ENCODE measurements around the gene TPPP3. TPM values are rescaled to one million over a fixed set of nuclear protein-coding genes. Genes with fewer than 3 reads are reported as not detected.

Gene TPPP3
- polyA plus RNA-seq, 3 donors: 63.1 to 123 (median 78.6) TPM

GRCh38 chr16:67400901-67401300 is 7.6 kb upstream of the TPPP3 start:
- H4K20me1 ChIP-seq (ENCODE audit: insufficient read depth, low read length): peaks cover 1% of the 10 kb centered on the region
- no peak for DNase-seq
- H3K27ac ChIP-seq (ENCODE audit: low read depth in 1 of 2, low read length in 2 of 2): no peak overlapping the region
- no peak overlapping the region for H3K9ac ChIP-seq (ENCODE audit: insufficient read depth, low read length, poor library complexity, severe bottlenecking)
- H3K79me2 ChIP-seq (ENCODE audit: insufficient read depth, low read length): no peaks in the 10 kb centered on the region
- intact Hi-C loops (cut with micrococcal nuclease): loop anchor here in 1 of 2 donors (10.0 kb wide), 1 partner anchor 46 kb away; no protein-coding TSS in a partner anchor
- no peak overlapping the region for H2AFZ ChIP-seq (ENCODE audit: insufficient read depth, low read depth, low read length, poor library complexity, severe bottlenecking)
- H3K36me3 ChIP-seq (replicated peaks in 1 of 2; ENCODE audit: control insufficient read depth in 1 of 2, insufficient read depth in 2 of 2, low read length in 2 of 2): no peaks in the 10 kb centered on the region
- 97% methylated on average over 13 of the region's 14 CpGs for WGBS (ENCODE audit: insufficient coverage)
- no peak overlapping the region for H3K4me2 ChIP-seq (replicated peaks; ENCODE audit: extremely low read depth, low read length, poor library complexity, severe bottlenecking)
- no peaks in the 10 kb centered on the region for H3K36me3 Mint-ChIP-seq
- no peak overlapping the region for H3K4me3 ChIP-seq (replicated peaks in 1 of 3; ENCODE audit: low read depth in 2 of 3, low read length in 3 of 3)
- no peak for TF ChIP-seq CTCF (IDR thresholded peaks at IDR 0.05)
- H3K4me1 ChIP-seq (ENCODE audit: control insufficient read depth in 1 of 2, insufficient read depth in 2 of 2, low read length in 2 of 2): peaks cover 13 to 17% of the 10 kb centered on the region in 2 donors
- no peak overlapping the region for H3K27ac Mint-ChIP-seq
- no peaks in the 10 kb centered on the region for H3K9me3 ChIP-seq (replicated peaks in 1 of 2; ENCODE audit: control insufficient read depth in 1 of 2, insufficient read depth in 1 of 2, low read length in 2 of 2)
- no peaks in the 10 kb centered on the region for H3K27me3 ChIP-seq (ENCODE audit: control insufficient read depth in 2 of 2, insufficient read depth in 2 of 2, low read length in 2 of 2)
- peaks cover 2 to 17% (median 5%) of the 10 kb centered on the region in 3 donors for H3K27me3 Mint-ChIP-seq (ENCODE audit: low read depth in 3 of 3)
- no peak overlapping the region for H3K4me3 Mint-ChIP-seq
- peaks cover 0 to 2% (median 0%) of the 10 kb centered on the region in 7 donors for H3K9me3 Mint-ChIP-seq
- H3K4me1 Mint-ChIP-seq: peaks cover 6% of the 10 kb centered on the region

- 84% methylated on average over 16 of the region's 19 CpGs for WGBS (ENCODE audit: insufficient coverage)
- H3K9me3 ChIP-seq (replicated peaks in 1 of 2; ENCODE audit: control insufficient read depth in 1 of 2, insufficient read depth in 1 of 2, low read length in 2 of 2): no peaks in the 10 kb centered on the region
- no peak overlapping the region for H3K4me3 ChIP-seq (replicated peaks in 1 of 3; ENCODE audit: low read depth in 2 of 3, low read length in 3 of 3)
- peaks cover 14% of the 10 kb centered on the region for H3K4me1 Mint-ChIP-seq
- TF ChIP-seq CTCF (IDR thresholded peaks at IDR 0.05): peak; percentile 80
- H3K27ac Mint-ChIP-seq: no peak overlapping the region
- no peaks in the 10 kb centered on the region for H3K36me3 Mint-ChIP-seq
- no peak overlapping the region for H3K9ac ChIP-seq (ENCODE audit: insufficient read depth, low read length, poor library complexity, severe bottlenecking)
- H2AFZ ChIP-seq (ENCODE audit: insufficient read depth, low read depth, low read length, poor library complexity, severe bottlenecking): no peak overlapping the region
- peaks cover 22 to 26% of the 10 kb centered on the region in 2 donors for H3K4me1 ChIP-seq (ENCODE audit: control insufficient read depth in 1 of 2, insufficient read depth in 2 of 2, low read length in 2 of 2)
- H3K9me3 Mint-ChIP-seq: peaks cover 0 to 2% (median 0%) of the 10 kb centered on the region in 7 donors
- no peak for DNase-seq
- H3K79me2 ChIP-seq (ENCODE audit: insufficient read depth, low read length): no peaks in the 10 kb centered on the region
- no peak overlapping the region for H3K4me2 ChIP-seq (replicated peaks; ENCODE audit: extremely low read depth, low read length, poor library complexity, severe bottlenecking)
- H3K27me3 ChIP-seq (ENCODE audit: control insufficient read depth in 2 of 2, insufficient read depth in 2 of 2, low read length in 2 of 2): no peaks in the 10 kb centered on the region
- no peak overlapping the region for H3K27ac ChIP-seq (ENCODE audit: low read depth in 1 of 2, low read length in 2 of 2)
- no peaks in the 10 kb centered on the region for H3K36me3 ChIP-seq (replicated peaks in 1 of 2; ENCODE audit: control insufficient read depth in 1 of 2, insufficient read depth in 2 of 2, low read length in 2 of 2)
- H4K20me1 ChIP-seq (ENCODE audit: insufficient read depth, low read length): peaks cover 9% of the 10 kb centered on the region
- H3K4me3 Mint-ChIP-seq: no peak overlapping the region
- peaks cover 2 to 24% (median 7%) of the 10 kb centered on the region in 3 donors for H3K27me3 Mint-ChIP-seq (ENCODE audit: low read depth in 3 of 3)
- intact Hi-C loops (cut with micrococcal nuclease): loop anchor here (2.0 to 10.0 kb wide), 5 partner anchors 27 to 123 kb away; partner anchors contain the start of gene PLEKHG4 (in 1 of the 2)
Measured at GRCh38 chr16:67399749-67400704, 6.7 kb upstream of the TPPP3 start.
